ENCODE results near the gene CDCA4.

DNA sequence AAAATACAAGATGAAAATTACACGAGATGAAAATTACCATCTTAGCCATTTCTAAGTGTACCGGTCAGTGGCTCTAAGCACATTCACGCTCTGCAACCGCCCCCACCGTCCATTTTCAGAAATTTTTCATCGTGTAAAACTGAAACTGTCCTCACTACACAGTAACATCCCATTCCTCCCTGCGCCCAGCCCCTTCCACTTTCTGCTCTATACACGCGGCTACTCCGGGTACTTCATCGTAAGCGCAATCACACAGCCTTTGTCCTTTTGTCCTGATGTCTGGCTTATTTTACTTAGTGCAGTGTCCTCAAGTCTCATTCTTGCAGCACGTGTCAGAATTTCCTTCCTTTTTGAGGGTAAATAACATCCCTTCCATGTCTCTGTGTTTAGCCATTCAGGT, 47.9 kb upstream of the CDCA4 start:
- TF ChIP-seq, protein P1, sequence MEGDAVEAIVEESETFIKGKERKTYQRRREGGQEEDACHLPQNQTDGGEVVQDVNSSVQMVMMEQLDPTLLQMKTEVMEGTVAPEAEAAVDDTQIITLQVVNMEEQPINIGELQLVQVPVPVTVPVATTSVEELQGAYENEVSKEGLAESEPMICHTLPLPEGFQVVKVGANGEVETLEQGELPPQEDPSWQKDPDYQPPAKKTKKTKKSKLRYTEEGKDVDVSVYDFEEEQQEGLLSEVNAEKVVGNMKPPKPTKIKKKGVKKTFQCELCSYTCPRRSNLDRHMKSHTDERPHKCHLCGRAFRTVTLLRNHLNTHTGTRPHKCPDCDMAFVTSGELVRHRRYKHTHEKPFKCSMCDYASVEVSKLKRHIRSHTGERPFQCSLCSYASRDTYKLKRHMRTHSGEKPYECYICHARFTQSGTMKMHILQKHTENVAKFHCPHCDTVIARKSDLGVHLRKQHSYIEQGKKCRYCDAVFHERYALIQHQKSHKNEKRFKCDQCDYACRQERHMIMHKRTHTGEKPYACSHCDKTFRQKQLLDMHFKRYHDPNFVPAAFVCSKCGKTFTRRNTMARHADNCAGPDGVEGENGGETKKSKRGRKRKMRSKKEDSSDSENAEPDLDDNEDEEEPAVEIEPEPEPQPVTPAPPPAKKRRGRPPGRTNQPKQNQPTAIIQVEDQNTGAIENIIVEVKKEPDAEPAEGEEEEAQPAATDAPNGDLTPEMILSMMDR (IDR thresholded peaks at IDR 0.05; ENCODE audit: insufficient read depth, low read length, poor library complexity, severe bottlenecking), result no peak
- TF ChIP-seq EZH2phosphoT487 (conservative IDR thresholded peaks at IDR 0.05; ENCODE audit: low read length), result no peak
